ENCODE measurements around the gene PLAC8.
"Not testable (repeated sequence)": the region's sequence is repeated elsewhere in the genome, so short reads cannot be mapped to it uniquely, and the experiment has no call there.

PLAC8 gene

DNA sequence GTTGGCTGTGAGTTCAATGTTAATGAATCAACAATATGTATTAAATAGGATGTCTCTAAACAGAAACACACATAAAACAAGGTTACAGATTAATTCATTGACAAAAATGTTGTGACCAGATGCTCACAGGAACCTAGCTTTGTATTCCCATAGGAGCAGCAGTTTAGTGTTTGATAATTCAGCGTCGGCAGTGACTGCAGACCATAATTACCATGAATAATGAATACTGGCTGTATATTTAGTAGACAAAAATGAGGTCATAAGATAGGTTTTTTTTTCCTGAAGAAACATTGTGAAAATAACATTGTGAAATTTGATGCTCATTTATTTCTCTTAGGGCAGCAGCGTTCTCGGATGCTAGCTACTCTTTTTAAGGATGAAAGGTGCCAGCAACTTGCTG lies 51.8 kb downstream of the PLAC8 start:
- FAIRE-seq, result no peak

DNA sequence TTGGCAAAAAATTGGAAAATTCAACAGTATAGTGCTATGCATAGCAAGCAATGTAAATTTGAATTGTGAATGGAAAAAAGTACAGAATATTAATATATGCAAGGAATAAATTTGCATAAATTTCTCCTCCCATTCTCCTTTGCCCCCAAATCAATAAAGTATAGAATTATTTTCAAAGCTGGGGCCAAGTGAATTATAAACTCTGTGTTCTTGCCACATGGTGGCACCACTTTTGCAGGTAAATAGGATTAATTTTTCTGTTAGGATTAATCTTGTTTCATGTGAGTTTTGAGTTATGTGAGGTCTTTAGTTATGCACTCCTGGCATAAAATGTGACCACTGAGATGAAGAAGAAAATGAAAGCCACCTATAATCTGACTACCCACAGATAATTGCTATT lies 59.6 kb downstream of the PLAC8 start:
- no peak for FAIRE-seq

DNA sequence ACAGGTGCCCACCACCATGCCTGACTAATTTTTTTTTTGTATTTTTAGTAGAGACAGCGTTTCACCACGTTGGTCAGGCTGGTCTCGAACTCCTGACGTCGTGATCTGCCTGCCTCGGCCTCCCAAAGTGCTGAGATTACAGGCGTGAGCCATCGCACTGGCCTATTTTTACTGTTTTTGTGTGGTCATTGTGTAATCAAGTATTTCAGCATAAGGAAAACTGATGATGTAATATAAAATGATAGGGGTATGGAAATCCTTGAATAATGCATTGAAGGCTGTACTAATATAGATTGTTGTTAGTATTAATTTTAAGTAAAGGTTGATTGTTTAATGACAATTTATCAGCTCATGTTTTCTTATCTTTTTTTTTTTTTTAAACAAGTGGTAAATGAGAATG lies 65.7 kb downstream of the PLAC8 start:
- FAIRE-seq, result not testable (repeated sequence)

DNA sequence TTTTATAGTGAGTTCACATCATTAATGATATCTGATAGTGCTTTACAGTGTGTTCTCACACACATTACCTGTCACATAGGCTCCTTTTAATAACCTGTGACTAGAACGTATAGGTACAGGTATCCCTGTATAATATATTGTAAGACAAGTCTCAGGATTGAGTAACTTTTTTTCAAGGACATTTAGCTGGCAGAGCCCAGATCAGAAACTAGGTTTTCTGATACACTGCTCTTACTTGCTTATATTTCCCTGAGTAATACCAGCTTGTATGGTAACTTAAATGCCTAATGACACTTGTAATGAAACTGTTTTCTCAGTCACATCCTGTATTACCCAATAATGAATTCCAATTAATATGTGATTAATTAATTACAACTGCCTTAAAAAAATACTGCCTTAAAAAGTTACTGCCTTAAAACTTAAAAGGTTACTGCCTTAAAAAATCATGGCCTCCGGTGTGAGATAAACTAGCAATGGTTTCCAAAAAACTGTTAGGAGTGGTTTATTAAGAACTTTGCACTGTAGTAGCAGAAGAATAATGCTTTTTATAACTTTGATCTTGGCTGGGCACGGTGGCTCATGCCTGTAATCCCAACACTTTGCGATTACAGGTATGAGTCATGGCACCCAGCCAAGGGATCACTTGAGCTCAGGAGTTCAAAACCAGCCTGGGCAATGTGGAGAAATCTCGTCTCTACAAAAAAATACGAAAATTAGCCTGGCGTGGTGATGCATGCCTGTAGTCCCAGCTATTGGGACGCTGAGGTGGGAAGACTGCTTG lies 67.6 kb downstream of the PLAC8 start:
- FAIRE-seq, result no peak

DNA sequence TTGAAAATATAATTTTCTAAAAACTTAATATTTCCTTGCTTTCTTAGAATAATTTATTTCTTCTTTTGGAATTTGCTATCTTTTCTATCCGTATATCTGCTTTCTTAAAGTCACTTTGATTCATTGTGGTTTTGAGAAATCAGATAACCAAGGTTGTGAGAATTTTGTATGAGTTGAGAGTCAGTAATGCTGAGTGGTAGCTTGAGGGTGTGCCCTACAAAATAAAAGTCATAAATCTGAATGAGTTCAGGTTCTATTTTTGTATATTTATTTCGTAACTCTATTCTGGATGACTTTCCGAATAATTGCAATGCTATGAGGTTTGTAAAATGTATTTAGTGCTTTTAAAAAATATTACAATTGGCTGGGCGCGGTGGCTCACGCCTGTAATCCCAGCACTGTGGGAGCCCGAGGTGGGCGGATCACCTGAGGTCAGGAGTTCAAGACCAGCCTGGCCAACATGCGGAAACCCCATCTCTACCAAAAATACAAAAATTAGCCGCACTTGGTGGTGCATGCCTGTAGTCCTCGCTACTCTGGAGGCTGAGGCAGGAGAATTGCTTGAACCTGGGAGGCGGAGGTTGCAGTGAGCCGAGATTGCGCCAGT lies 70.6 kb downstream of the PLAC8 start:
- no peak for FAIRE-seq

DNA sequence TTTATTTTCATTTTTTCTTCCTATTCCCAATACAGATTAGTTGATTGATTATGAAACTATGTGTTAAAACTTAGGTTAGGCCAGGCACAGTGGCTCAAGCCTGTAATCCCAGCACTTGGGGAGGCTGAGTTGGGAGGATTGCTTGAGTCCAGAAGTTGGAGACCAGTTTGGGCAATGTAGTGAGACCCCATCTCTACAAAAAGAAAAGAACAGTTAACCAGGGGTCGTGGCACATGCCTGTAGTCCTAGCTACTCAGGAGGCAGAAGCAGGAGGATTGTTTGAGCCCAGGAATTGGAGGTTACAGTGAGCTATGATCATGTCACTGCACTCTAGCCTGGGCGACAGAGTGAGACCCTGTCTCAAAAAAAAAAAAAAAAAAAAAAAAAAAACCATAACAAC lies 71.4 kb downstream of the PLAC8 start:
- FAIRE-seq, result not testable (repeated sequence)

DNA sequence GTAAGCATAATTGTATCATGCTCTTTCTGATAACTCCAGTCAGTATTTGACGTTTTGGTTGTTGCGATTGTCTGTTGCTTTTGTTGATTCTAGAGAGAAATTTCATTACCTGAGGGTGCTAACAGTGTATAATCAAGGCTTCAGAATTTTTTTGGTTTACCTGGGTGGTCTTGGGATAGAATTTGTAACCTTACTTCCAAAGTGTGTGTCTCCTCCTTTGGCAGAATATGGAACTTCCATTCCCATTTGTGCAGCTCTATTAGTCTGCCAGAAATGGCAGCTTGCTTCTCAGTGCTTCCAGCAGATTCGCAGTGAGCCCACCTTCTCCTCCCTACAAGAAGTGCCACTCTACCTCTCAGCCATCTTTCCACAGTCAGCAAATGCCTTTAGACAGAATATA lies 74.3 kb downstream of the PLAC8 start:
- FAIRE-seq, result no peak

Measured in colon (tissue), 2 donors.